Measurements from ENCODE around the gene BICDL2. TPM values are rescaled to one million over a fixed set of nuclear protein-coding genes. Genes with fewer than 3 reads are reported as not detected.

The BICDL2 gene
- total and polyA plus RNA-seq, 2 of the 8 experiments (the other 6 are each of a cell fraction or from before 2014, with no cell fraction given): 7.3 to 15.9 TPM

DNA sequence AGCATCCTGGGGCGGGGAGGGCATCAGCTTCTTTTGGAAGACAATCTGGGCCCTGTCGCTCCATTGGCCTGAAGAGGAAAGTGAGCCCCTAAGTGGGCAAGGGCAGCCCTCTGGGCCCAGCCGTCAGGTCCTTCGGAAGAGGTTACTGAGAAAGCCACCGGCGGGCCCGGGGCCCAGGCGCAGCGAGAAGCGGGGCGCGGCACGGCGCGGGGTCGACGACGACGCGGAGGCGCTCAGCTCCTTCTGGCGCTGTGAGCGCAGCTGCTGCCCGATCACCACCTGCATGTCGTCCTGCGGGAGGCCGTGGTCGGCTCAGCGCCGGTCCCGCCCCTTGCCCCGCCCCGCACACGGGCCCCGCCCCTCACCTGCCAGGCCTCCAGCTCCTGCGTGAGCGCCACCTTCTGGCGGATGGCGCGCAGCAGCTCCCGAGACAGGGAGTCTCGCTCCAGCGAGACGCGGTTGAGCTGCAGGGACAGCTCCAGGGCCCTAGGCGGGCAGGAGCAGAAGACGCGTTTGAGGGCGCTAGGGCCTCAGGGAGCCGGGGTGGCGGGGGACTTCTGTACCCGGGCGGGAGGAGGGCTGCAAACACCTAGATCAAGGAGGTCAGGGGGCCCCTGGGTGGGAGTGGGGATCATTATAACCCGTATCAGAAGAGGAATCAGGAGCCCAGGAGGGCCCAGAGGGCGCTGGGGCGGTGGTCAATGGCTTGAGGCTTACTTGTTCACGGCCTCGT is 8.6 kb downstream of the BICDL2 start (continued):
- no peak for TF ChIP-seq CHD2 (IDR thresholded peaks at IDR 0.05; ENCODE audit: low read length)
- no peak for TF ChIP-seq POU5F1 (IDR thresholded peaks at IDR 0.05; ENCODE audit: low read depth, low read length)
- no peak for TF ChIP-seq KDM1A (IDR thresholded peaks at IDR 0.05; ENCODE audit: borderline replicate concordance, low read length)
- TF ChIP-seq NRF1 (IDR thresholded peaks at IDR 0.05; ENCODE audit: low read depth, low read length): 0 out of 2 replicates have a peak, but pooled peaks have one; percentile 1
- TF ChIP-seq TAF7 (optimal IDR thresholded peaks at IDR 0.05; ENCODE audit: borderline replicate concordance, low read depth, low read length): peak; percentile 54
- TF ChIP-seq GTF2F1 (IDR thresholded peaks at IDR 0.05; ENCODE audit: borderline replicate concordance, low read depth, low read length): peak; percentile 73; the same call in 1 of the 2 replicates
- no peak for TF ChIP-seq SAP30 (IDR thresholded peaks at IDR 0.05; ENCODE audit: insufficient read depth, insufficient replicate concordance, low read length)
- no peak for TF ChIP-seq ZNF274 (IDR thresholded peaks at IDR 0.05; ENCODE audit: borderline replicate concordance, extremely low read depth, low read length)
- TF ChIP-seq RAD21 (IDR thresholded peaks at IDR 0.05 in 1 of 2, conservative IDR thresholded peaks at IDR 0.05 in 1 of 2; ENCODE audit: low read depth in 2 of 2, low read length in 2 of 2): peak; percentile 51 to 72
- TF ChIP-seq POLR2AphosphoS5 (IDR thresholded peaks at IDR 0.05; ENCODE audit: low read depth, low read length): peak; percentile 92
- peak in 1 of 2 experiments; percentile 81; a peak in 2 of 4 replicates for TF ChIP-seq SIN3A (conservative IDR thresholded peaks at IDR 0.05 in 1 of 2, IDR thresholded peaks at IDR 0.05 in 1 of 2; ENCODE audit: low read depth in 1 of 2, low read length in 2 of 2)
- TF ChIP-seq FOSL1 (IDR thresholded peaks at IDR 0.05; ENCODE audit: insufficient read depth, low read depth, low read length): no peak
- TF ChIP-seq TAF1 (IDR thresholded peaks at IDR 0.05; ENCODE audit: low read depth, low read length): peak; percentile 89

Data from H1 (cell line).